MM.1S (cell line): Measurements from ENCODE around the gene ELAVL4.

Experiments
- DNase-seq: peaks from one replicate; pipeline ENCODE4 v3.0.0-alpha.2; 2015
- H2AFZ ChIP-seq: fragments of 300-600 bp; sonication (generic); 2 replicates; pipeline ENCODE4 v1.6.0; 2016; ENCODE audit warnings: antibody characterized with exemption, low read length
- H3F3A ChIP-seq: fragments of 300-600 bp; sonication (generic); 2 replicates; pipeline ENCODE4 v1.6.1; 2016; ENCODE audit warnings: mild to moderate bottlenecking, antibody characterized with exemption, low read length, moderate library complexity, mixed read lengths; ENCODE audit not compliant: insufficient read depth
- H3K27ac ChIP-seq: fragments of 300-600 bp; sonication (generic); 2 replicates; pipeline ENCODE4 v1.5.1; 2016; ENCODE audit warnings: mild to moderate bottlenecking, low read length
- H3K27me3 ChIP-seq: fragments of 300-600 bp; sonication (generic); replicated peaks from 2 replicates; pipeline ENCODE4 v1.6.0; 2016; ENCODE audit warnings: low read length; ENCODE audit not compliant: insufficient read depth
- H3K36me3 ChIP-seq: fragments of 300-600 bp; sonication (generic); replicated peaks from 2 replicates; pipeline ENCODE4 v1.6.1; 2016; ENCODE audit warnings: mild to moderate bottlenecking, low read length, mixed read lengths; ENCODE audit not compliant: insufficient read depth
- H3K4me1 ChIP-seq: fragments of 300-600 bp; sonication (generic); 2 replicates; pipeline ENCODE4 v1.6.1; 2016; ENCODE audit warnings: low read length, mixed read lengths
- H3K4me2 ChIP-seq: fragments of 300-600 bp; sonication (generic); 2 replicates; pipeline ENCODE4 v1.6.0; 2016; ENCODE audit warnings: low read depth, low read length
- H3K4me3 ChIP-seq: fragments of 300-600 bp; sonication (generic); 2 replicates; pipeline ENCODE4 v1.5.1; 2016; ENCODE audit warnings: low read length, mixed read lengths
- H3K79me2 ChIP-seq: fragments of 300-600 bp; sonication (generic); 2 replicates; pipeline ENCODE4 v1.6.1; 2016; ENCODE audit warnings: mixed run types, low read length, mixed read lengths
- H3K9ac ChIP-seq: fragments of 300-600 bp; sonication (generic); 2 replicates; pipeline ENCODE4 v1.6.1; 2016; ENCODE audit warnings: low read length, mixed read lengths
- H3K9me2 ChIP-seq: fragments of 300-600 bp; sonication (generic); replicated peaks from 2 replicates; pipeline ENCODE4 v1.6.1; 2016; ENCODE audit warnings: mild to moderate bottlenecking, low read length, mixed read lengths; ENCODE audit not compliant: insufficient read depth
- H3K9me3 ChIP-seq: fragments of 300-600 bp; sonication (generic); replicated peaks from 2 replicates; pipeline ENCODE4 v1.6.1; 2016; ENCODE audit warnings: mild to moderate bottlenecking, low read length, mixed read lengths; ENCODE audit not compliant: insufficient read depth
- H4K20me1 ChIP-seq: fragments of 300-600 bp; sonication (generic); 2 replicates; pipeline ENCODE4 v1.6.1; 2016; ENCODE audit warnings: mild to moderate bottlenecking, low read length, moderate library complexity, mixed read lengths; ENCODE audit not compliant: insufficient read depth
- CTCF ChIP-seq: fragments of 300-600 bp; sonication (generic); IDR thresholded peaks from 2 replicates; pipeline ENCODE4 v1.5.1; 2016; ENCODE audit warnings: antibody characterized with exemption, low read length, mixed read lengths
- EZH2 ChIP-seq: fragments of 300-600 bp; sonication (generic); optimal IDR thresholded peaks from 2 replicates; pipeline ENCODE3; 2017; ENCODE audit warnings: low read depth, mild to moderate bottlenecking, antibody characterized with exemption, low read length, mixed read lengths
- EZH2phosphoT487 ChIP-seq: fragments of 300-600 bp; sonication (generic); IDR thresholded peaks from 2 replicates; pipeline ENCODE4 v1.6.1; 2018; ENCODE audit warnings: antibody characterized with exemption, low read length

Gene ELAVL4

DNA sequence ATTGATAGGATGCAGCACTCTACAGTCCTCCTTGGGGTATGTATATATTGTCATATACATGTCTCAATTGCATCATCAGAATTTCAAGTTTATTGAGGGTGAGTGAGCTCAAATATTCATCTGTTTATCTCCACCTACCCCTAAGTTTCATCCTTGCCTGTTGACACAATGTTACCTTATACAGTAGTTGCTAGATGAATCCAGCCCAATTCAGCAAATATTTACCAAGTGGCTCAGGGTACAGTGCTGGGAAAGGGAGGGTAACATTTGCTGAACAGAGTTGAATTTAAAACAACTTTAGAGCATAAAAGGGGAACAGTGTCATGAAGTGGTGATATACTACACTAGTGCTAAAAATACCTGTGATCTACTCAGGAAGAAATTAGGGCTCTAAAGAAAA is 14.4 kb downstream of the ELAVL4 start:
- TF ChIP-seq EZH2 = no peak
- no peak for TF ChIP-seq CTCF
- H3K27ac ChIP-seq = no peak overlapping the region

DNA sequence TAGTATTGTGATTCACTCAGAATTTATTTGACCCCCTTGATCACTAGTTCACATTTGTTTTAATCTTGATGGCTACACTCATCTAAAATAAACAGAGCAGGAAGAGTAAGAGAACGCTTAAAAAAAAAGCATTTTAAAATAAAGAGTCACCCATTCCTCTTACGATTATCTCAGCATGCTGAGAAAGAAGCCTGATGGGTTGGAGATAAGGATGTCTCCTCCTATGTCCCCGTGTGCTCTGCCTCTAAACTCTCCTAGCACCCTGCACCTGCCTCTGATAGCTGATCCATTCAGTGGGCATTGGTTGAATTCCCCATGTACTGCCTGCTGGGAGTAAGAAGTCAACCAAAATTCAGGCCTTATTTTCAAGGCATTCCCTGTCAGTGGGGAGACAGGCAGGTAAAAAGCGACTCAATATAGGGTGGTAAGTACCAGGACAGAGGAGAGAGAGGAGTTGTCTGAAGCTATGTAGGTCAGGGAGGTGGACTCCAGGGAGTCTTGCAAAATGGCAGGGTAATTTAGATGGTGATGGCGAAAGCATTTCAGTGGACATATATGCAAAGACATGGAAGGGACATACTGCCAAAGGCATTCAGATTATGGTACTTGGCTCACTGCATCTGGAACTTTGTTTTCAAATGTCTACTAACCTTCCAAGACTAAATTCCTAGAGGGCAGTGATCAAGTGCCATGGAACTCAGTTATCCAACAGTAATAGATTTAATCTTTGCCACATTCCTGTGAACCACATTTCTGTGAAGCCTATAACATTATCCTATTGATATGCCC is 18.4 kb downstream of the ELAVL4 start:
- no peak overlapping the region for H3K27ac ChIP-seq
- H2AFZ ChIP-seq = no peak overlapping the region
- no peaks in the 10 kb centered on the region for H3K9me3 ChIP-seq
- no peak overlapping the region for H3K4me2 ChIP-seq
- H3K4me3 ChIP-seq = no peak overlapping the region
- H3K27me3 ChIP-seq = no peaks in the 10 kb centered on the region
- H3K79me2 ChIP-seq = no peaks in the 10 kb centered on the region
- TF ChIP-seq CTCF = no peak
- no peak for TF ChIP-seq EZH2
- TF ChIP-seq EZH2phosphoT487 = no peak
- no peak overlapping the region for H3K9ac ChIP-seq
- H3K4me1 ChIP-seq = no peaks in the 10 kb centered on the region
- H4K20me1 ChIP-seq = no peaks in the 10 kb centered on the region
- no peaks in the 10 kb centered on the region for H3K36me3 ChIP-seq
- DNase-seq = no peak
- no peaks in the 10 kb centered on the region for H3F3A ChIP-seq
- no peaks in the 10 kb centered on the region for H3K9me2 ChIP-seq

More for the DNA sequence above, 14.4 kb downstream of the ELAVL4 start:
- Histone ChIP-seq H3K79me2 (no peaks in the 10 kb centered on the region), H3K9me3 (no peaks in the 10 kb centered on the region), H3K36me3 (no peaks in the 10 kb centered on the region), H3K4me1 (no peaks in the 10 kb centered on the region), H3K27me3 (no peaks in the 10 kb centered on the region), H3K4me3 (no peak overlapping the region), H3F3A (no peaks in the 10 kb centered on the region), H3K9me2 (no peaks in the 10 kb centered on the region), H3K4me2 (no peak overlapping the region), H3K9ac (no peak overlapping the region), H2AFZ (no peak overlapping the region), H4K20me1 (no peaks in the 10 kb centered on the region)
- DNase-seq = no peak

DNA sequence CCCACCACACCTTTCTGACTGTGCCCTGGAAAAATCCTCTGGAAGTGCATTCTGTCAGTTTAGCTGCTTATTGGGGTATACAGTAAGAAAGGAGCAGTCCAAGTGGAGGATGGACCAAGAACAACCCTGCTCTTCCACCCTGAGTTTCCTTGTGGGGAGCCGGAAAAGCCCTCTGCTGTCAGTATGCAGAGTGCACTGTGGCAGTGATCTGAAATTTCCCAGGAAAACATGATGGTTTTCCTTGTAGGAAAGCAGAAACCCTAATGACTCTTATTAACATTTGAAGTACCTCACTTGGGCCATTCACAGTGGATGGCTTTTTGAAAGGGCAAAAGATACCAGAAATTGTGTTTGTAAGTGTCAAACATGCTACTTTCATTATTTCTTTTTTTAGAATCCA is 20.5 kb downstream of the ELAVL4 start:
- Histone ChIP-seq H3K4me3 (no peak overlapping the region), H4K20me1 (no peaks in the 10 kb centered on the region), H2AFZ (no peak overlapping the region), H3K27me3 (no peaks in the 10 kb centered on the region), H3K4me1 (no peaks in the 10 kb centered on the region), H3K79me2 (no peaks in the 10 kb centered on the region), H3K27ac (no peak overlapping the region), H3K4me2 (no peak overlapping the region), H3F3A (no peaks in the 10 kb centered on the region), H3K9ac (no peak overlapping the region), H3K36me3 (no peaks in the 10 kb centered on the region), H3K9me3 (no peaks in the 10 kb centered on the region), H3K9me2 (no peaks in the 10 kb centered on the region)
- no peak for TF ChIP-seq CTCF
- TF ChIP-seq EZH2phosphoT487 = no peak
- no peak for TF ChIP-seq EZH2
- no peak for DNase-seq
